ENCODE results near the gene RAX2.

DNA sequence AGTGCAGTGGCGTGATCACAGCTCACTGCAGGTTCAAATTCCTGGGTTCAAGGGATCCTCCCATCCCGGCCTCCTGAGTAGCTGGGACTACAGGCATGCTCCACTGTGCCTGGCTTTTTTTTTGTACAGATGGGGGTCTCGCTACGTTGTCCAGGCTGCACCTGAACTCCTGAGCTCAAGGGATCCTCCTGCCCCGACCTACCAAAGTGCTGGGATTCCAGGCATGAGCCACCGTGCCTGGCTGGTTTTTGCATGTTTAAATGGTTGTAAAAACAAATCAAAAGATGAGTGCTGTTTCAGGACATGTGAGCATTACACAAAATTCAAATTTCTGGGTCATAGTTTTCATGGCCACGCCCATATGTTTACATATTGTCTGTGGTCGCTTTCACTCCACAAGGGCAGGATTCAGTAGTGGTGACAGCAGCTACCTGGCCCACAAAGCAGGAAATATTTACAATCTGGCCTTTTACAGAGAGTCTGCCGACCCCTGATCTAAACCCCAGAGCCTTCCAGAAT lies 8.8 kb upstream of the RAX2 start:
- TF ChIP-seq, protein P1, sequence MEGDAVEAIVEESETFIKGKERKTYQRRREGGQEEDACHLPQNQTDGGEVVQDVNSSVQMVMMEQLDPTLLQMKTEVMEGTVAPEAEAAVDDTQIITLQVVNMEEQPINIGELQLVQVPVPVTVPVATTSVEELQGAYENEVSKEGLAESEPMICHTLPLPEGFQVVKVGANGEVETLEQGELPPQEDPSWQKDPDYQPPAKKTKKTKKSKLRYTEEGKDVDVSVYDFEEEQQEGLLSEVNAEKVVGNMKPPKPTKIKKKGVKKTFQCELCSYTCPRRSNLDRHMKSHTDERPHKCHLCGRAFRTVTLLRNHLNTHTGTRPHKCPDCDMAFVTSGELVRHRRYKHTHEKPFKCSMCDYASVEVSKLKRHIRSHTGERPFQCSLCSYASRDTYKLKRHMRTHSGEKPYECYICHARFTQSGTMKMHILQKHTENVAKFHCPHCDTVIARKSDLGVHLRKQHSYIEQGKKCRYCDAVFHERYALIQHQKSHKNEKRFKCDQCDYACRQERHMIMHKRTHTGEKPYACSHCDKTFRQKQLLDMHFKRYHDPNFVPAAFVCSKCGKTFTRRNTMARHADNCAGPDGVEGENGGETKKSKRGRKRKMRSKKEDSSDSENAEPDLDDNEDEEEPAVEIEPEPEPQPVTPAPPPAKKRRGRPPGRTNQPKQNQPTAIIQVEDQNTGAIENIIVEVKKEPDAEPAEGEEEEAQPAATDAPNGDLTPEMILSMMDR (IDR thresholded peaks at IDR 0.05 in 8 of 11, conservative IDR thresholded peaks at IDR 0.05 in 3 of 11): no peak
- TF ChIP-seq POLR2AphosphoS5 (IDR thresholded peaks at IDR 0.05) (no peak), POLR2A (IDR thresholded peaks at IDR 0.05) (no peak)
